ENCODE data around the gene ADRM1.

The ADRM1 gene

DNA sequence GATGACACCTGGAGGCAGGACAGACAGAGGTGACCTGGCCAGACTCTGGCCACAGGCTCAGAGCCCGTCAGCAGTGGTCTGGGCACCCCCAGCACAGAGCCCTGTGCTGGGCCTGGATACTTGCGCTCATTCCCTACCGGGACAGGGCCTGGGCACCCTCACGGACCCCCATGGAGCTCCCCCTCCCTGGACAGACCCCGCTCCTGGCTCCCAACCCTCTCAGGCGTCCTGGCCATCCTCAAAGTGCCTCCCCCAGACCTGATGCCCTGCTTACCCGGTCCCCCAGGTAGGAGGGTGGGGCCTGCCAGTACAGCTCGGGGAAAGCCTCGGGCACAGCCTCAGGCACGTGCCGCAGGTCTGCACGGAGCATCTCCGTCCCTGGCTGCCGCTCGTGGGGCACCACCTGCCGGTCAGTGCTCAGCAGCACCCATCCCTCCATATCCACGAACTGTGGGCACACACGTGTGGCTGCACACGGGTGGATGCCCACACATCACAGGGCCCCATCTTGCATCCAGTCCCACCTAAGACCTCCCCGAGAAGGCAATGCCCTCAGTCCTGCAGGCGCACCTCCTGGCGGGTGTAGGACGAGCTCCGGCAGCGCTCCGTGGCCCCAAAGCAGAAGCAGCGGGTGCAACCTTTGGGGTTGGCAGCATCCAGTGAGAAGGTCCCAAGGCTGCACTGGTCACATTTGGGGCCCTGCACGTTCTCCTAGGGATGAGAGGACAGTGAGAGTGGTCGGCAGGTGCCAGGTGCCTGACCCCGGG, 24.3 kb downstream of the ADRM1 start:
- DNase-seq, result no peak

DNA sequence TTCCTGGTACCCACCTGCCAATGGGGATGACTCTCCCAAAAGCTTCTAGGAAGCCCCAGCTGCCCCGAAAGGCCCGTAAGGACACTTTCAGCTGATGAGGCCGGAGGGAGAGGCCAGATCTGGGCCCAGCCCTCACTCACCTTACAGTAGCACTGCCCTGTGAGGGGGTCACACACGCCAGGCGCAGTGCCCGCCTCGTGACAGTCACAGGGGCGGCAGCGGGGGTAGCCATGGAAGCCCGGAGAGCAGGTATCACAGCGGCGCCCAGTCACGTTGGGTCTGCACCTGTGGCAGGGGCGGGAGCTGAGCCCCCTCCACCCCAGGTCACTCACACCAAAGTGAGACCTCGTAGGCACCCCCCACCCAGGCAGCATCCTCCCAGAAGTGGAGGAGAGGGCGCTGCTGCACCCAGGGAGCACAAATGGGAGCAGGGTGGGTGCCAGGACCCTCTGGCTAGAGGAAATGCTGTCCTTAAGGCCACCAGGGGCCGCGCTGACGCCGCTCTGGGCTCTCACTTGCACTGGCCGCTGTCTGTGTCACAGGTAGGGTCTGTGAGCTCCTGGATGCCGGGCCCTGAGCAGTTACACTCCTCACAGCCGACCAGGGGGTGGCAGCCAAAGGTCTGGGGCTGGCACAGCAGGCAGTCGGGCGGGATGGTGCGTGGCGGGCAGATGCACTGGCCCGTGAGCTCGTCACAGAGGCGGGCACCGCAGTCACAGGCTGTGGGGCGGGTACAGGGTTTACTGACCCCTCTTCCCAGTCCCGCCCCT, 25.1 kb downstream of the ADRM1 start:
- DNase-seq, result no peak

DNA sequence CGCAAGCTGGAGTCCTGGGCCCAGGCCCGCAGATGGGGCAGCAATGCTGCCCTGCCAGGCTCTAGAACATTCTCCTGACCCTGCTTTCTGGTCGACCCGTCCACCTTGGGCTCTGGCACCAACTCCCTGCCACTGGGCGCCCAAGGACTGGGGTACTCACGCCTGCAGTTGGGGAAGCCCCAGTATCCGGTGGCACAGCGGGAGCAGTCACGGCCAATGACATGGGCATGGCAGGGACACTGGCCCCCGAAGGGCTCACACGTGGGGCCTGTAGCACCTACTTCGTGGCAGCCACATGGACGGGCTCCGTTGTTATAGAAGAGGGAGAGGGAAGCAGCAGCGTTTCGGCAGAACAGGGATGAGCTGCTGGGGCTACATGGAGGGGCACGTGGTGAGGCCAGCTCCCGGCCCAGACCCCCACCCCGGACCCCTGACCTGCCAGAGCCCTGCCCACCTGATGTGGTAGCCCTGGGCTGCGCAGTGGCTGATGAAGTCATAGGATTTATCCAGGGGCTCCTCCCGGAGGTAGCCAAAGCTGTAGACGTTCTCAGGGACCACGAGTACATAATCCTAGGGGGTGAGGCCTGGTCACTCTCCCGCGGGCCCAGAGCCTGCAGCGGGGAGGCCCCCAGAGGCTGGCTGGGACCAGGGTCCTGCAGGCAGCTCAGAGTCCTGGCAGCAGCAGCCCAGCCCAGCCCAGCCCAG, 26.0 kb downstream of the ADRM1 start:
- DNase-seq, result no peak

DNA sequence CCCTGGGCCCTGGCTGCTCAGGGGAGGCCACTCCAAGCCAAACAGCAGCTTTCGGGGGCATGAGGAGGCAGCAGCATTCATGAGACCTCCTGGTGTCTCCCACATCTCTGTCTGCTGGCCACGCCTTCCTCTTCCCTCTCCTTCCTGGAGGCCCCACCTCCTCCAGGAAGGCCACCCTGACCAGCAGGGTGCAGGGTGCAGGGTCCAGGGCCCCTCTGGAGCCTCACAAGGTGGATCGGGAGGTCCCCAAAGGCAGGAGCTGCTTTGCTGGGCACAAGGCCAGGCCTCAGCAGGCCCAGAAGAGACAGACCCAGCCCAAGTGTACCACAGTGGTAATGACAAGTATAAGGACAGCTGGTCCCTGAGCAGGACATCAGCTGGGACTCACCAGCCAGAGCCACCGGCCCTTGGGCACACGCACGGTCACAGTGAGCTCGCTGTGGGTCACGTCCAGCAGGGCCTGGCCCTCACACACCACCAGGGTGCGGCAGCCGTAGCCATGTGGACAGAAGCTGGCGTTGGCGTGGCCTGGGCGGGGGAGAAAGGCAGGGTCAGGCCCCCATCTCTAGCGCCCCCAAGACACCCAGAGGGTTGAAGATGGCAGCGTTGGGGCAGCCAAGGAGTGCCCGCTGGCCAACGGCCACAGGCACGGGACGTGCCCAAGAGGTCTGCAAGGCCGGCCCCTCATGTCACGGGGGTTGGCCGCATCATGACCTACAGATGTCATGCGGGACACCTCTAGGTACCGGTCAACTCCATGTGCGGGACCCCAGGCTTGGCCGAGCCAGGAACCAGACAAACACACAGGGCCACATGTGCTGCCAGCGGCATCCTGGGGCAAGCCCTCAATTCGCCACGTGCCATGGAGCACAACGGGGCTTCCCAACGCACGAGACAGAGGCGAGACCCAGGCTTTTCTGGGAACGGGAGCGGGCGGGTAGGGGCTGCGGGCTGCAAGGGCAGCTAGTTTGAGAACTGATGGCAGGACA, 26.9 kb downstream of the ADRM1 start:
- DNase-seq, result no peak

DNA sequence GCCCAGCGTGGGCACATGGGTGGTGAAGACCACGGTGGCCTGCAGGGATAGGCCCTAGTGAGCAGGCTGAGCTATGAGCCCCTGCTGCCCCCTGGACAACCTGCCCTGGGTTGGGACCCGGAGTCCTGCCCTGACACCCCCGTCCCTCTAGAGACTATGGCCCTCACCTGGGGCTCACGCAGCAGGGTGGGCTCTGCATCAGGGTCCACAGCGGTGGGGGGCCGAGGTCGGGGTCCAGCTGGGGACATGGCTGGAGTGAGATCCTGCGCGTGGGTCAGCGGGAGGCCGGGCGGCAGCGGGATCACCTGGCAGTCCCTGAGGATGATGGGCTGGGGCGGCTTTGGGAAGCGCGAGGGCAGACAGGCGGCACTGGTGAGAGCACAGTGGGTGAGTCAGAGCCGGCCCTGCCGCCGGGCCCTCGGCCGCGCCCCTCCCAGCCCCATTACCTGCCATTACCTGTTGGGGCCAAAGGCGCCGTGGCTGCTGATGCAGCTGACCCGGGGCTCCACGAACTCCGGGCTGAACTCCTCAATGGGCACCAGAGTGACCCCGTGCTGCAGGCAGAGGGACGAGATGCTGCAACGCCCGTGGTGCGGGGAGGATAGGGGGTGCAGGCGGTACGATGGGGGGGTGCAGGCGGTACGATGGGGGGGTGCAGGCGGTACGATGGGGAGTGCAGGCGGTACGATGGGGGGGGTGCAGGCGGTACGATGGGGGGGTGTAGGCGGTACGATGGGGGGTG, 27.9 kb downstream of the ADRM1 start:
- no peak for DNase-seq

DNA sequence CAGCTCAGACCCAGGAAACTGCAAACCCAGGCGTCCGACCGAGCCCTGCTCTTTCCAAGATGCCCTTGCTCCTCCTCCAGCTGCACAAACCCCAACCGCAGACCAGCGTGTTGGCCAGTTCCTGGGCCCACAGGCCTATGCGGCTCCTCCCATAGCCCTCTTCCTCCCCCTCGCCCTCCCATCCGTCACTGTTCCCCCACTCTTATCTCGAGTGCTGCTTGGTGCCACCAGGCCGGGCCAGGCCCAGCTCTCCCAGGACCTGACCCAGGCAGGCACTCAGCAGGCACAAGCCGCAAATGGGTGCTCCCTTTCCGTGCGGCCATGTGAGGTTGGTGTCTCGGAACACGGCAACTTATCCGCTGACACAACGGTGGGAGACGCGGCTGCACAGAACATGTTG, 28.6 kb downstream of the ADRM1 start:
- no peak for DNase-seq

DNA sequence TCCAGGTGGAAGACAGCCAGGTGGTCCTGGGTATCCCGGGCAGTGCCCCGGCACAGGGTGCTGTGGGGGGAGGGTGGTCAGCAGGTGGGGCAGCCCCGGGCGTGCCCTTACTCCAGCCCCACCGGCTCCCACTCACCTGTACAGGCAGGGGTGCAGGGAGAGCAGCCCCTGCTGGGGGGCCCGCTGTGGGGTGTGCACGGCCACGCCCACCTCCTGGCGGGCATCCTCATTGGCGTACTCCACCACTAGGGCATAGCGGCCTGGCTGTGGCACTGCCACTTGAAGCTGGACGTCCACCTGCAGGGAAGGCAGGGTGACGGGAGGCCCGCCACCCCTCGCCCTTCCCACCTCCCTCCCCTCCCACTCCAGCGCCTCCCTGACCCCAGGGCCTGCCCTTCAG, 29.6 kb downstream of the ADRM1 start:
- no peak for DNase-seq

DNA sequence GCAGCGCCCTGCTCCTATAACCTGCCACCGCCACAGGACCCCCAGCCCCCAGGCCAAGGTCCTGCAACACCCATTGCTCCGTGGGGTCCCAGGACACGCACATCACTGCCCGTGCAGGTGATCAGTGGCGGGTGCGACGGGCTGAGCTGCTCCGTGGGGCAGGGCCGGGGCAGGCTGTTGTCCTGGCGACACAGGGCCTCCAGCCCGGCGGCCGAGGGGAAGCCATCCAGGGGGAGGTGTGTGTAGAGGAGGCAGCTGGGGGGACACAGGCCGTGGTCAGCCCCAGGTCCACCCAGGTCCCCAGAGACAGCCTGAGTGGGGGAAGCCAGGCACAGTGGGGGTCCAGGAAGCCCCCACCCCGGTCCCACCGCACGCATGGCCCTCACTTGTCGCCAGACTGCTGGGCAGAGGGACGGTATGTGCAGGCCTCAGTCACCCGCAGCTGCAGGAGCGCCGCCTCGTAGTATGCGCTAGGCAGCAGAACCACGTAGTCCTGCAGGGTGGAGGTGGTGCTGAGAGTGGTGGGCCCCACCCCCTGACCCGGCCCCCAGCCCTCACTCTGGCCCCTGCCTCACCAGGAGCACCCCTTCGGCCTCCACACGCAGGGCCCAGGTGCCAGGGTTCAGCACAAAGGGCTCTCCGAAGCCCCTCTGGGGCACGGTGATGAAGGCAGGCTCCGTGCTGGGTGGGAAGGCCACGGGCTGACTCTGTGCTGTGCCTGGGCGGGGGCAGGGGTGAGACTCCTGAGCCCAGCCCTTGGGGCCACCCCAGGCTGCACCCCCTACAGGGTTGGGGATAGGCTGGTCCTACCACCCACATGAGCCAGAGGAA, 30.4 kb downstream of the ADRM1 start:
- DNase-seq, result no peak

DNA sequence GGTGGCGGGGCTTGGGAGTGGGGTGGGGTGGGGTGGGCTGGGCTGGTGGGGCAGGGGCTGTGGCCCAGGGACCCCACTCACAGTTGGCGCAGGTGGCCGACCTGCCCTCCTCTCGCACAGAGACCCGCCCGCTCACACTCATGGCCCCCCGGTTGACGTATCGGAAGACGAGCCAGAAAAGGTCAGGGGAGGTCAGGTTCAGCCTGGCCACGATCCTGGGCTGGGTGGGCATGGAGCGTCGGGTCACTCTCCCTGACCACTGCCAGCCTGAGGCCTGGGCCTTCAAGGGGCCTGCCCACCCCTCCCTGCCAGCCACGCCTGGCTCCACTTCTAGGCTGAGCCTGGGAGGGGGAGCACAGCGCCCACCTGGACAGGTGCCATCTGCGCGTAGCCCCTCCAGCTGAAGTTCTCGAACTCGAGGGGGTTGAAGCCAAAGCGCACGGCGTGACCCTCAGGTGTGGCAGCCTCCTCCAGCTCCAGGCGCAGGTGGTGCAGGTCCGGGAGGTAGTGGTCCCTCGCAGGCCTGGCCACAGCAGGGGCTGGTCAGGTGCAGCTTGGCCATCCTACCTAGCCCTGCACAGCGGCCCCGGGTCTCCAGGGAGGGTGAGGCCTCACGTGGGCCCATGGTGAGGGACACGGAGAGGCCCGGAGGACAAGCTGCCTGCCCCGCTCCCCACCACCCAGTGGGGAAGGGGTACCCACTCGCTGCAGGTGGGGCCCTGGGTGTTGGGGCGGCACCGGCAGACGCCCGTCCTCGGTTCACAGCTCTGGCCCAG, 31.2 kb downstream of the ADRM1 start:
- DNase-seq, result no peak

DNA sequence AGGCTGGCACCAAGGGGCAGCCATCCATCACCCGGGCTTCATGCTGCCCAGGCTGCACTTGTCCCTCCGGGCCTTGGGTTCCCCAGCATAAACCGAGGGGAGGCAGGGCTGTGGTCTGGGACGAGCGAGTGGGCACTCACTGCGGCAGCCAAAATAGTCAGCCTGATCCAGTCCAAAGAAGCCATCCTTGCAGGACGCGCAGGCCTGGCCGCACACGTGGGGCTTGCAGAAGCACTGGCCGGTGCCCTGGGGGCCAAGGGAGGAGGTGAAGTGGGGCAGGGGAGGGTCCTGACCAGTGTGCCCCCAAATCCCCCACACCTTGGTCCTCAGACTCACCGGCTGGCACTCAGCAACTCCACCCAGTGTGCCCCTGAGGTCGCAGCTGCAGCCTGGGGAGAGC, 32.1 kb downstream of the ADRM1 start:
- no peak for DNase-seq

DNA sequence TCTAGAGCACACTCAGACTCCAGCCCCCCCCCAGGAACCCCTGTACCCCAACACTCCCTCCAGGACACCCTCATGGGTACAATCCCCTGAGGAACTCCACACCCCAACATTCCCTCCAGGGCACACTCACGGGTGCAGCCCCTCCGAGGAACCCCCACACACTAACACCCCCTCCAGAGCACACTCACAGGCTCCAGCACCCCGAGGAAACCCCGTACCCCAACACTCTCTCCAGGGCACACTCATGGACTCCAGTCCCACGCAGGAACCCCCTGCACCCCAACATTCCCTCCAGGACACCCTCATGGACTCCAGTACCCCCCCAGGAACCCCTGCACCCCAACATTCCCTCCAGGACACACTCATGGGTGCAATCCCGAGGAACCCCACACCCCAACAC, 32.7 kb downstream of the ADRM1 start:
- no peak for DNase-seq

DNA sequence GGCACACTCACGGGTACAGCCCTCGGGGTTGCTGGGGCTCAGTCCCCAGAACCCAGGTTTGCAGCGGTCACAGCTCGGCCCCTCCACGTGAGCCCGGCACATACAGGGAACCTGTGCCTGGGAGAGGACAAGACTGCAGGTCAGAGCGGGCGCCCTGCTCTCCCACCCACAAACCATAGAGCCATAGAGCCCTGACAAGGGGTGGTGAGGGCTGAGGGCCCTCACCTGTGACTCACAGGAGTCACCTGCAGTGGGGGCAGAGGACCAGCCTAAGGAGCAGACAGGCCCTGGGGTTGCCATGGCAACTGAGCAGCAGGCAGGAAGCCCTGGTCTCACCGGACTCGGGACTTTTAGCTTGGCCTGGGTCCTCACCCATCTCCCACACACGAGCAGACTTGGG, 33.5 kb downstream of the ADRM1 start:
- DNase-seq, result no peak

DNA sequence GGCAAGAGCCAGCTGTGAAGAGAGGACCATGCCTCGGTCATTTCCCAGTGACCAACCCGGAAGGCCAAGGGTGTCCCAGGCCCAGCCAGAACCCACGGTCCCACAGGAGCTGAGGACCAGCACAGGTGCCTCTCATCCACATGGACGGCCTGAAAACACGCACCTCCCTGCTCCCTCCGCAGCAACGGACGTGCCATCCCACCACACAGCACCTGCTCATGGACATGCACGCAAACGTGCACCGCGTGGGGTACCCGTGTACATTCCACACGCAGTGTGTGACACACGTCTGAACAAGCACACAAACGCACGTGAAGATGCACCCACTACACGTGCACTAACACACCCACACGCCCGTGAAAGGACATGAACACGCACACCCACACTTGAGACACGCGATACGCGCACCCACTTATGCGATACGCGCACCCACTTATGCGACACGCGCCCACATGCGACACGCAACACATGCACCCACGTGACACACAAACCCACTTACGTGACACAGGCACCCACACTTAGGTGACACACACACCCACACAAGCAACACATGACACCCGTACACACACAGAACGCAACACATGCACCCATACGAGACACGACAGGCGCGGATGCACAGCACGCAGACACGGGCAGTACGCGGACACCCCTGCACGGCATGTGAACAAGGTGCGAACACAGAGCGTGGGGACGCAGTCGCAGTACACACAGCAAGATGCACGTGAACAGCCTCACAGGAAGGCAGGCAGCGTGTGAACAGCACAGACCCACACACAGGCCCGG, 34.2 kb downstream of the ADRM1 start:
- DNase-seq, result no peak

DNA sequence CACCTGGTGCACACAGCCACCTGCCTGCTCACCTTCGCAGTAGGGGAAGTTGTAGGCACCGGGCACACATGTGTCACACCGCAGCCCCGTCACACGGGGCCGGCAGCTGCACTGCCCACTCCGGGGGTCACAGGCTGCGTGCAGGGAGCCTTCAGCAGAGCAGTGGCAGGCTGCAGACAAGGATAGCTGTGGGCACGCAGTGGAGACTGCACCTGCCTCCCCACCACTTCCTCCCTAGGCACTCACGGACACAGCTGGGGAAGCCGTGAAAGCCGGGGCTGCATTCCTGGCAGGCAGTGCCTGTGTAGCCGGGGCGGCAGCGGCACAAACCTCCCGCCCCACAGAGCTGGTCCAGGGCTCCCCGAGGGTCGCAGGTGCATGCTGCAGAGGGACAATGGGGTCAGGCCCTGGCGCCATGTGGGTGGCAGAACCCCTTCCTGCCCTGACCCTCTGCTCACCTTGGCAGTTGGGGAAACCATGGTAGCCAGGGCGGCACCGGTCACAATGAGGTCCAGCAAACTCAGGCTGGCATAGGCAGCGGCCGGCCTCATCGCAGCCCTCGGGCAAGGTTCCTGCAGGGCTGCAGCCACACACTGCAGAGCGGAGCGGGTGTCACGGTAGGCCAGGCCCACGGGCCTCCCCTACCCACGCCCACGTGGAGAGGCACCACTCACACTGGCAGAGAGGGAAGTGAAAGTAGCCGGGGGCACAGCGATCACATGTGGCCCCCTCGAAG, 34.9 kb downstream of the ADRM1 start:
- no peak for DNase-seq

DNA sequence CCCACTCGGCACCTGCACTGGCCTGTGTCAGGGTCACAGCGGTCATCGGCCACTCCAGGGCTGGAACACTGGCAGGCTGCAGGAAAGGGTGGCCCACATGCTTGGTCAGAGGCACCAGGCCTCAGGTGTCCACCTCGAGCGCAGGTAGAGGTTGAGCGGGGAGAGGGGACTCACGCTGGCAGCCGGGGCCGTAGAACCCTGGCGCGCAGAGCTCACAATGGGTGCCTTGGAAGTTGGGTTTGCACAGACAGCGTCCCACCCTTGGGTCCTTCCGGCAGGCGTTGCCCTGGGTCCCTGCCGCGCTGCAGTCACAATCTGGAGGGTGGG, 35.5 kb downstream of the ADRM1 start:
- DNase-seq, result no peak

DNA sequence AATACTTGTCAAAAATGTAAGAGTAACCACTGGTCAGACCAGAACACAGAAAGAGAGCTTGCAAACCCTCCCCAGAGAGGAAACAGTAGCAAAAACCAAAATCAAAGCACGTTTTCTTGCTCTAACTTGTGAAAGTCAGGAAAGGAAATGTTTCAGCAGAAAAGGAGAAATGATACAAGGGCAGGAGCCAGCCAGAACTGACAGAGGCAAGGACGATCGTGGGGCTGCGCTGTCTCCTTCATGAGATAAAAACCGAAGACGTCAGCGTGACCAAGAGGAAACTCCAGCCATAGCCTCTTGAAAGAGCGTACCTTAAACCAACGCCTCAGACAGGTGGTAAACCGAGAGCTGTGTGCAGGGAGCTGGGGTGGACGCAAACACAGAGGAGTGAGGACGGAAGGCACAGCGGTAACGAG, 36.9 kb downstream of the ADRM1 start:
- no peak for DNase-seq

DNA sequence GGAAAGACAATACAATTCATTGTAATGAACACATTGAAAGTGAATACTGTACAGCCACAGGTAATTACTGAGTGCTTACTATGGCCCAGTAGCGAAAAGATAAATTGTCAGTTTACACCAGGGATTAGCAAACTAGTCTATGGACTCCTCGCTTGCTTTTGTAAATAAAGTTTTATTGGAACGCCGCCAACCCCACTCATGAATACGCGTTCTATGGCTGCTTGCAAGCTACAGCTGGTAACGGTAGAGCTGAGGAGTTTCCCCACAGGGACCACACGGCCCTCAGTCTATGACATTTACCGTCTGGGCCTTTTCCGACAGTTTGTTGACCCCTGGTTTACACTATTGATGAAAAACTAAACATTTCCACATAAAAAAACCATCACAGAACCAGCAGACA, 40.1 kb downstream of the ADRM1 start:
- DNase-seq, result no peak

DNA sequence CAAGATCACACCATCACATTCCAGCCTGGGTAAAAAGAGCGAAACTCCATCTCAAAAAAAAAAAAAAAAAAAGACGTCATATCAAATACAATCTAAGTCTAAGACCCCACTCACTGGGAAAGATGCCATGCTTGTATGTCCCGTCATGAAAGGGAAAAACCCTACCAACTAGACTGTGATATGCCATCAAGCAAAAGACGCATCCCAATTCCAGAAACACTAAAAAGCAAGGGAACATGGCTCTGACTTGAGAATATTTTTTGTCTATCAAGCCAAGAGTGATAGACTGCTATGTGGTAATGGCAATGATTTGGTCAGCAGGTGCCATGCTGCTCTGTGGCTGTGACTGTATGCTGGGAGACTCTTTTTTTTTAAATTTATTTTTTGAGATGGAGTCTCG, 41.3 kb downstream of the ADRM1 start:
- DNase-seq, result no peak

DNA sequence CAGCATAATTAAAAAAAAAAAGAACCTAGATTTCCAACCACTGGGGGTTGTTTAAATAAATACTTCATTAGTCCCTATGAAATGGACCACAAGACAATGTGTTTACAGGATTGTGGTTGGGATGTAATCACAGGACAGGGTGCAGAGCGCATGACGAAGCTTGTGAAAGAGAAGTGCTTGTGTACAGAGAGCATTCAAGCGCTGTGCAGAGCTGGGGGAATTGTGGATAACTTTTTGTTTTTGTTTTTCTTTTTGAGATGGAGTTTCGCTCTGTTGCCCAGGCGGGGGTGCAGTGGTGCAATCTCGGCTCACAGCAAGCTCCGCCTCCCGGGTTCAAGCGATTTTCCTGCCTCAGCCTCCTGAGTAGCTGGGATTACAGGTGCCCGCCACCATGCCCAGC, 42.0 kb downstream of the ADRM1 start:
- no peak for DNase-seq

Measured in stimulated activated naive CD4-positive, alpha-beta T cell treated with Interleukin-2 at 50 U/mL for 16 hours (primary cell).